ENCODE measurements around the gene MEIS2.

- no peak for TF ChIP-seq EZH2 (IDR thresholded peaks at IDR 0.05; ENCODE audit: borderline replicate concordance, low read length)
- TF ChIP-seq, protein P1, sequence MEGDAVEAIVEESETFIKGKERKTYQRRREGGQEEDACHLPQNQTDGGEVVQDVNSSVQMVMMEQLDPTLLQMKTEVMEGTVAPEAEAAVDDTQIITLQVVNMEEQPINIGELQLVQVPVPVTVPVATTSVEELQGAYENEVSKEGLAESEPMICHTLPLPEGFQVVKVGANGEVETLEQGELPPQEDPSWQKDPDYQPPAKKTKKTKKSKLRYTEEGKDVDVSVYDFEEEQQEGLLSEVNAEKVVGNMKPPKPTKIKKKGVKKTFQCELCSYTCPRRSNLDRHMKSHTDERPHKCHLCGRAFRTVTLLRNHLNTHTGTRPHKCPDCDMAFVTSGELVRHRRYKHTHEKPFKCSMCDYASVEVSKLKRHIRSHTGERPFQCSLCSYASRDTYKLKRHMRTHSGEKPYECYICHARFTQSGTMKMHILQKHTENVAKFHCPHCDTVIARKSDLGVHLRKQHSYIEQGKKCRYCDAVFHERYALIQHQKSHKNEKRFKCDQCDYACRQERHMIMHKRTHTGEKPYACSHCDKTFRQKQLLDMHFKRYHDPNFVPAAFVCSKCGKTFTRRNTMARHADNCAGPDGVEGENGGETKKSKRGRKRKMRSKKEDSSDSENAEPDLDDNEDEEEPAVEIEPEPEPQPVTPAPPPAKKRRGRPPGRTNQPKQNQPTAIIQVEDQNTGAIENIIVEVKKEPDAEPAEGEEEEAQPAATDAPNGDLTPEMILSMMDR (conservative IDR thresholded peaks at IDR 0.05 in 1 of 2, IDR thresholded peaks at IDR 0.05 in 1 of 2; ENCODE audit: extremely low read depth in 1 of 2, insufficient read depth in 1 of 2, low read depth in 1 of 2, low read length in 2 of 2), result no peak
Measured at GRCh38 chr15:36992454-36992853, 107.9 kb downstream of the MEIS2 start.
